Liver (tissue), 9 donors: ENCODE data around the gene TP53I11. TPM values are rescaled to one million over a fixed set of nuclear protein-coding genes. Genes with fewer than 3 reads are reported as not detected.

Experiments used
- DNase-seq: peaks from one replicate; pipeline ENCODE4 v3.0.0-alpha.2; 2017; ENCODE audit warnings: low spot score
- H3K27ac ChIP-seq, 2 donors: one replicate each; pipeline ENCODE4 v1.7.0; 2013; ENCODE audit warnings: inconsistent platforms in 2 of 2, low read length in 2 of 2, control low read depth in 1 of 2, low read depth in 1 of 2, mild to moderate bottlenecking in 1 of 2
- H3K27me3 ChIP-seq, 4 donors: one replicate each; pipeline versions ENCODE4 v1.6.1 to v1.7.0; 2013; ENCODE audit warnings: low read length in 3 of 4, inconsistent platforms in 1 of 4, mild to moderate bottlenecking in 1 of 4, moderate library complexity in 1 of 4; ENCODE audit not compliant: control insufficient read depth in 4 of 4, insufficient read depth in 4 of 4
- H3K36me3 ChIP-seq, 4 donors: one replicate each; pipeline versions ENCODE4 v1.6.1 to v1.7.0; 2013; ENCODE audit warnings: low read length in 3 of 4, mild to moderate bottlenecking in 3 of 4, low read depth in 1 of 4, moderate library complexity in 1 of 4; ENCODE audit not compliant: control insufficient read depth in 4 of 4, insufficient read depth in 3 of 4
- H3K4me1 ChIP-seq, 4 donors: one replicate each; pipeline versions ENCODE4 v1.6.1 to v1.7.0; 2013; ENCODE audit warnings: low read length in 3 of 4, mild to moderate bottlenecking in 3 of 4, moderate library complexity in 1 of 4; ENCODE audit not compliant: control insufficient read depth in 4 of 4, insufficient read depth in 4 of 4
- H3K4me3 ChIP-seq, 3 donors: one replicate each; pipeline versions ENCODE4 v1.6.1 to v1.7.0; 2013; ENCODE audit warnings: low read length in 3 of 3, control low read depth in 1 of 3, low read depth in 1 of 3, mild to moderate bottlenecking in 1 of 3
- H3K9ac ChIP-seq, 2 donors: one replicate each; pipeline ENCODE4 v1.7.0; 2013; ENCODE audit warnings: low read length in 2 of 2, mild to moderate bottlenecking in 2 of 2, moderate library complexity in 2 of 2, control low read depth in 1 of 2, low read depth in 1 of 2
- H3K9me3 ChIP-seq, 4 donors: one replicate each; pipeline versions ENCODE4 v1.6.1 to v1.7.0; 2013; ENCODE audit warnings: low read length in 3 of 4; ENCODE audit not compliant: control insufficient read depth in 4 of 4
- EGR1 ChIP-seq, 2 donors: IDR thresholded peaks; 2 replicates each; pipeline ENCODE4 v1.6.1; 2016 to 2018; ENCODE audit warnings: antibody characterized with exemption in 2 of 2, low read depth in 2 of 2
- FOXA1 ChIP-seq: IDR thresholded peaks from 2 replicates; pipeline ENCODE4 v1.6.1; 2016; ENCODE audit warnings: antibody characterized with exemption
- FOXA2 ChIP-seq: IDR thresholded peaks from 2 replicates; pipeline ENCODE4 v1.6.1; 2016; ENCODE audit warnings: antibody characterized with exemption
- GABPA ChIP-seq, 2 donors: IDR thresholded peaks in 1 of 2; conservative IDR thresholded peaks in 1 of 2; 2 replicates each; pipeline ENCODE4 v1.6.1; 2016; ENCODE audit warnings: antibody characterized with exemption in 2 of 2, mild to moderate bottlenecking in 1 of 2, moderate library complexity in 1 of 2
- HNF4A ChIP-seq, 2 donors: conservative IDR thresholded peaks; 2 replicates each; pipeline ENCODE4 v1.6.1; 2016; ENCODE audit warnings: antibody characterized with exemption in 2 of 2, mild to moderate bottlenecking in 2 of 2
- HNF4G ChIP-seq: IDR thresholded peaks from 2 replicates; pipeline ENCODE4 v1.6.1; 2016; ENCODE audit warnings: antibody characterized with exemption
- JUND ChIP-seq, 2 donors: IDR thresholded peaks; 2 replicates each; pipeline ENCODE4 v1.6.1; 2016; ENCODE audit warnings: antibody characterized with exemption in 2 of 2
- NR2F2 ChIP-seq: IDR thresholded peaks from 2 replicates; pipeline ENCODE4 v1.6.1; 2016; ENCODE audit warnings: antibody characterized with exemption
- RAD21 ChIP-seq, 2 donors: IDR thresholded peaks; 2 replicates each; pipeline ENCODE4 v1.6.1; 2016; ENCODE audit warnings: antibody characterized with exemption in 2 of 2, mild to moderate bottlenecking in 2 of 2
- RXRA ChIP-seq, 2 donors: IDR thresholded peaks; 2 replicates each; pipeline ENCODE4 v1.6.1; 2017 to 2018; ENCODE audit warnings: antibody characterized with exemption in 2 of 2, mild to moderate bottlenecking in 1 of 2
- SP1 ChIP-seq: IDR thresholded peaks from 2 replicates; pipeline ENCODE4 v1.6.1; 2018; ENCODE audit warnings: antibody characterized with exemption, mild to moderate bottlenecking
- TAF1 ChIP-seq: conservative IDR thresholded peaks from 2 replicates; pipeline ENCODE4 v1.6.1; 2016; ENCODE audit warnings: antibody characterized with exemption, mild to moderate bottlenecking
- YY1 ChIP-seq: IDR thresholded peaks from 2 replicates; pipeline ENCODE4 v1.6.1; 2016; ENCODE audit warnings: antibody characterized with exemption, mild to moderate bottlenecking
- WGBS: extraction: QIAGEN DNeasy Blood & Tissue Kit; methylation state at CpG from one replicate; pipeline ENCODE4 v1.1.7; 2013; 5-methylcytosine and 5-hydroxymethylcytosine counted together
- polyA plus RNA-seq, 2 donors: library from polyadenylated mRNA; stranded (reverse) in 1 of 2; unstranded in 1 of 2; fragments of 200-250 nt in 1 of 2; fragments of >200 nt in 1 of 2; fragmentation: Nextera tagmentation in 1 of 2; extraction: Ambion mirVana in 1 of 2; gene quantifications; one replicate each; pipeline versions ENCODE4 v1.2.1 to v1.2.3, GENCODE V29; 2013 to 2015
- total RNA-seq, 2 donors: library from RNA; depleted of rRNA; stranded (reverse); fragments of >200 nt; gene quantifications; one replicate each; pipeline ENCODE4 v1.2.3, GENCODE V29; 2014
- TF ChIP-seq, protein P1 (sequence below): IDR thresholded peaks from 2 replicates; pipeline ENCODE4 v1.6.1; 2016; ENCODE audit warnings: antibody characterized with exemption
- TF ChIP-seq, protein P2 (sequence below): IDR thresholded peaks from 2 replicates; pipeline ENCODE4 v1.6.1; 2016; ENCODE audit warnings: antibody characterized with exemption
- TF ChIP-seq, protein P3 (sequence below): IDR thresholded peaks from 2 replicates; pipeline ENCODE4 v1.6.1; 2016; ENCODE audit warnings: antibody characterized with exemption, mild to moderate bottlenecking
- TF ChIP-seq, protein P4 (sequence below): IDR thresholded peaks from 2 replicates; pipeline ENCODE4 v1.6.1; 2016; ENCODE audit warnings: antibody characterized with exemption
- TF ChIP-seq, protein P5 (sequence below): fragments of 150-350 bp; IDR thresholded peaks from 2 replicates; pipeline ENCODE4 v1.5.1; 2017; ENCODE audit warnings: improper control_type of control experiment, low read depth, low read length; ENCODE audit not compliant: missing input control
- donor health status: healthy.
- donor health status: healthy.
- donor health status: healthy.
- donor health status: healthy.
- donor health status: healthy.

TP53I11 gene
- total and polyA plus RNA-seq, 4 donors = 3.6 to 16.0 (median 8.3) TPM

DNA sequence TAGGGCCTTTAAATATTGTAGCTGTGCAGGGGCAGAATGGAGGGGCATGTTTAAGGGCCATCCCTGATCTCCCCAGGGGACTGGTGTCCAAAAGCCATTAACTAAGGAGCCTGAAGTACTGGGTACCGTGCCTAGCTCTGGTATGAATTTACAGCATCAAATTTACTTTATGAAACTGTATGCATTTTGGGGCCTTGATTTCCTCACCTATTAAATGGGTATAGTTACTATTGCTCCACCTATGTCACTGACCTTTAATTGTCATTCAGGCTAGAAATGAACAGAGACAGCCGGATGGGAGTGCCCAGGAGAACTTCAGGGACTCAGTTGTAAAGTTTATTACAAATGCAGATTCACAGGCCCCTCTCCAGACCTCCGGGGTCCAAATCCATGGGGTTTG is 11.8 kb upstream of the TP53I11 start (continued):
- TF ChIP-seq JUND (IDR thresholded peaks at IDR 0.05) (no peak), SP1 (no peak), YY1 (no peak), EGR1 (IDR thresholded peaks at IDR 0.05; ENCODE audit: low read depth in 2 of 2) (no peak), HNF4A (conservative IDR thresholded peaks at IDR 0.05) (no peak), RAD21 (IDR thresholded peaks at IDR 0.05) (no peak), RXRA (IDR thresholded peaks at IDR 0.05) (no peak)
- TF ChIP-seq, protein P1, sequence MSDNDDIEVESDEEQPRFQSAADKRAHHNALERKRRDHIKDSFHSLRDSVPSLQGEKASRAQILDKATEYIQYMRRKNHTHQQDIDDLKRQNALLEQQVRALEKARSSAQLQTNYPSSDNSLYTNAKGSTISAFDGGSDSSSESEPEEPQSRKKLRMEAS = no peak

DNA sequence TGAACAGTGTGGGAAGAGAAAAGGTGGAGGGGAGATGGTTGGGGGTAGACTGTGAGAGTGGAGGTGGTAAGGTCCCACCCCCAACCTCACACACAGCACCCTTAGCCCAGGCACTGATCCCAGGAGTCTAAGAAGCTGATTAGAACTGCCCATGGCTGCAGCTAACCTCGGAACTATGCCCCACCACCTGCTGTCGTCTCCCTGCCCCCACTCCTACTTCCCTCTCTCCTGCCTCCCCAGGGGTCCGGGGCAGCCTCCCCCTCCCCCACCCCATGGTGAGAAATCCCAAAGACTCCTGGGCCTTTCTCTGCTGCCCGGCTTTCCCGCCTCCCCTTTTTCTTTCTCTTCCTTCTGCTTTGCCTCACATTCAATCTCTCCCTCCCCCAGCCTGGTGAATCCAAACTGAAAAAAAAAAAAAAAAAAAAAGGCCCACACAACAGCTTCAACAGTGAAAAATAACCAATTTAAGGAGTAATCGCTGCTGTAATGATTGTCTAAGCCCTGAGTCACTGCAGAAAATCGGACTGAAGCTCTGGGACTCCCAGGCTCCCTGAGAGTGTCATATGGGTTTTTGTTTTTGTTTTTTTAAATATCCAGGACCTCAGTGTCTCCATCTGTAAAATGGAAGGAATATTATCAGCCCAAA is 9.6 kb upstream of the TP53I11 start:
- TF ChIP-seq, protein P2, sequence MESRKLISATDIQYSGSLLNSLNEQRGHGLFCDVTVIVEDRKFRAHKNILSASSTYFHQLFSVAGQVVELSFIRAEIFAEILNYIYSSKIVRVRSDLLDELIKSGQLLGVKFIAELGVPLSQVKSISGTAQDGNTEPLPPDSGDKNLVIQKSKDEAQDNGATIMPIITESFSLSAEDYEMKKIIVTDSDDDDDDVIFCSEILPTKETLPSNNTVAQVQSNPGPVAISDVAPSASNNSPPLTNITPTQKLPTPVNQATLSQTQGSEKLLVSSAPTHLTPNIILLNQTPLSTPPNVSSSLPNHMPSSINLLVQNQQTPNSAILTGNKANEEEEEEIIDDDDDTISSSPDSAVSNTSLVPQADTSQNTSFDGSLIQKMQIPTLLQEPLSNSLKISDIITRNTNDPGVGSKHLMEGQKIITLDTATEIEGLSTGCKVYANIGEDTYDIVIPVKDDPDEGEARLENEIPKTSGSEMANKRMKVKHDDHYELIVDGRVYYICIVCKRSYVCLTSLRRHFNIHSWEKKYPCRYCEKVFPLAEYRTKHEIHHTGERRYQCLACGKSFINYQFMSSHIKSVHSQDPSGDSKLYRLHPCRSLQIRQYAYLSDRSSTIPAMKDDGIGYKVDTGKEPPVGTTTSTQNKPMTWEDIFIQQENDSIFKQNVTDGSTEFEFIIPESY = no peak
- TF ChIP-seq, protein P1 = no peak
- no peak for TF ChIP-seq TAF1
- TF ChIP-seq NR2F2 = no peak
- no peak for TF ChIP-seq YY1
- TF ChIP-seq, protein P3, sequence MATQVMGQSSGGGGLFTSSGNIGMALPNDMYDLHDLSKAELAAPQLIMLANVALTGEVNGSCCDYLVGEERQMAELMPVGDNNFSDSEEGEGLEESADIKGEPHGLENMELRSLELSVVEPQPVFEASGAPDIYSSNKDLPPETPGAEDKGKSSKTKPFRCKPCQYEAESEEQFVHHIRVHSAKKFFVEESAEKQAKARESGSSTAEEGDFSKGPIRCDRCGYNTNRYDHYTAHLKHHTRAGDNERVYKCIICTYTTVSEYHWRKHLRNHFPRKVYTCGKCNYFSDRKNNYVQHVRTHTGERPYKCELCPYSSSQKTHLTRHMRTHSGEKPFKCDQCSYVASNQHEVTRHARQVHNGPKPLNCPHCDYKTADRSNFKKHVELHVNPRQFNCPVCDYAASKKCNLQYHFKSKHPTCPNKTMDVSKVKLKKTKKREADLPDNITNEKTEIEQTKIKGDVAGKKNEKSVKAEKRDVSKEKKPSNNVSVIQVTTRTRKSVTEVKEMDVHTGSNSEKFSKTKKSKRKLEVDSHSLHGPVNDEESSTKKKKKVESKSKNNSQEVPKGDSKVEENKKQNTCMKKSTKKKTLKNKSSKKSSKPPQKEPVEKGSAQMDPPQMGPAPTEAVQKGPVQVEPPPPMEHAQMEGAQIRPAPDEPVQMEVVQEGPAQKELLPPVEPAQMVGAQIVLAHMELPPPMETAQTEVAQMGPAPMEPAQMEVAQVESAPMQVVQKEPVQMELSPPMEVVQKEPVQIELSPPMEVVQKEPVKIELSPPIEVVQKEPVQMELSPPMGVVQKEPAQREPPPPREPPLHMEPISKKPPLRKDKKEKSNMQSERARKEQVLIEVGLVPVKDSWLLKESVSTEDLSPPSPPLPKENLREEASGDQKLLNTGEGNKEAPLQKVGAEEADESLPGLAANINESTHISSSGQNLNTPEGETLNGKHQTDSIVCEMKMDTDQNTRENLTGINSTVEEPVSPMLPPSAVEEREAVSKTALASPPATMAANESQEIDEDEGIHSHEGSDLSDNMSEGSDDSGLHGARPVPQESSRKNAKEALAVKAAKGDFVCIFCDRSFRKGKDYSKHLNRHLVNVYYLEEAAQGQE = no peak
- TF ChIP-seq EGR1 (IDR thresholded peaks at IDR 0.05; ENCODE audit: low read depth in 2 of 2) = no peak
- no peak for TF ChIP-seq GABPA (IDR thresholded peaks at IDR 0.05 in 1 of 2, conservative IDR thresholded peaks at IDR 0.05 in 1 of 2)
- TF ChIP-seq RXRA (IDR thresholded peaks at IDR 0.05) = no peak
- TF ChIP-seq FOXA1 = no peak
- TF ChIP-seq, protein P4, sequence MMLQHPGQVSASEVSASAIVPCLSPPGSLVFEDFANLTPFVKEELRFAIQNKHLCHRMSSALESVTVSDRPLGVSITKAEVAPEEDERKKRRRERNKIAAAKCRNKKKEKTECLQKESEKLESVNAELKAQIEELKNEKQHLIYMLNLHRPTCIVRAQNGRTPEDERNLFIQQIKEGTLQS = no peak
- TF ChIP-seq FOXA2 = no peak
- TF ChIP-seq HNF4A (conservative IDR thresholded peaks at IDR 0.05) = no peak
- TF ChIP-seq SP1 = no peak
- TF ChIP-seq, protein P5, sequence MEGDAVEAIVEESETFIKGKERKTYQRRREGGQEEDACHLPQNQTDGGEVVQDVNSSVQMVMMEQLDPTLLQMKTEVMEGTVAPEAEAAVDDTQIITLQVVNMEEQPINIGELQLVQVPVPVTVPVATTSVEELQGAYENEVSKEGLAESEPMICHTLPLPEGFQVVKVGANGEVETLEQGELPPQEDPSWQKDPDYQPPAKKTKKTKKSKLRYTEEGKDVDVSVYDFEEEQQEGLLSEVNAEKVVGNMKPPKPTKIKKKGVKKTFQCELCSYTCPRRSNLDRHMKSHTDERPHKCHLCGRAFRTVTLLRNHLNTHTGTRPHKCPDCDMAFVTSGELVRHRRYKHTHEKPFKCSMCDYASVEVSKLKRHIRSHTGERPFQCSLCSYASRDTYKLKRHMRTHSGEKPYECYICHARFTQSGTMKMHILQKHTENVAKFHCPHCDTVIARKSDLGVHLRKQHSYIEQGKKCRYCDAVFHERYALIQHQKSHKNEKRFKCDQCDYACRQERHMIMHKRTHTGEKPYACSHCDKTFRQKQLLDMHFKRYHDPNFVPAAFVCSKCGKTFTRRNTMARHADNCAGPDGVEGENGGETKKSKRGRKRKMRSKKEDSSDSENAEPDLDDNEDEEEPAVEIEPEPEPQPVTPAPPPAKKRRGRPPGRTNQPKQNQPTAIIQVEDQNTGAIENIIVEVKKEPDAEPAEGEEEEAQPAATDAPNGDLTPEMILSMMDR = no peak
- TF ChIP-seq JUND (IDR thresholded peaks at IDR 0.05) = no peak
- no peak for TF ChIP-seq HNF4G
- no peak for TF ChIP-seq RAD21 (IDR thresholded peaks at IDR 0.05)
- no peak overlapping the region for H3K9ac ChIP-seq
- H3K4me1 ChIP-seq = peaks cover 2 to 11% (median 7%) of the 10 kb centered on the region in 4 donors
- no peaks in the 10 kb centered on the region for H3K27me3 ChIP-seq
- no peak overlapping the region for H3K4me3 ChIP-seq
- no peak for DNase-seq
- H3K9me3 ChIP-seq = no peaks in the 10 kb centered on the region
- 56% methylated on average over 7 of the region's 7 CpGs for WGBS
- no peak overlapping the region for H3K27ac ChIP-seq
- no peaks in the 10 kb centered on the region for H3K36me3 ChIP-seq
